Measurements from ENCODE around the gene CLSTN1.

Gene CLSTN1

GRCh38 chr1:9785406-9785805, 38.4 kb downstream of the CLSTN1 start:
- TF ChIP-seq TCF4 (CRISPR knock-in tag; IDR thresholded peaks at IDR 0.05; ENCODE audit: borderline replicate concordance) (no peak), CREB5 (CRISPR knock-in tag; IDR thresholded peaks at IDR 0.05; ENCODE audit: low read depth) (no peak), TOX (CRISPR knock-in tag; IDR thresholded peaks at IDR 0.05; ENCODE audit: borderline replicate concordance) (no peak), CSRNP3 (CRISPR knock-in tag; IDR thresholded peaks at IDR 0.05) (no peak), ZNF70 (CRISPR knock-in tag; IDR thresholded peaks at IDR 0.05) (no peak), GLIS3 (CRISPR knock-in tag; IDR thresholded peaks at IDR 0.05) (no peak), ZFP3 (CRISPR knock-in tag; IDR thresholded peaks at IDR 0.05) (no peak), TSHZ2 (CRISPR knock-in tag; IDR thresholded peaks at IDR 0.05) (no peak), POU6F1 (CRISPR knock-in tag; IDR thresholded peaks at IDR 0.05; ENCODE audit: borderline replicate concordance, low read depth) (no peak), CSDC2 (CRISPR knock-in tag; IDR thresholded peaks at IDR 0.05) (no peak), PATZ1 (CRISPR knock-in tag; IDR thresholded peaks at IDR 0.05; ENCODE audit: borderline replicate concordance) (no peak), ESRRG (CRISPR knock-in tag; IDR thresholded peaks at IDR 0.05) (no peak)
- ATAC-seq, result no peak

GRCh38 chr1:9784508-9785133, 39.1 kb downstream of the CLSTN1 start:
- TF ChIP-seq SNAI2 (CRISPR knock-in tag; IDR thresholded peaks at IDR 0.05), result no peak
- no peak for TF ChIP-seq ARNTL (CRISPR knock-in tag; IDR thresholded peaks at IDR 0.05; ENCODE audit: borderline replicate concordance, low read depth)
- no peak for TF ChIP-seq PATZ1 (CRISPR knock-in tag; IDR thresholded peaks at IDR 0.05; ENCODE audit: borderline replicate concordance)
- TF ChIP-seq ISL1 (CRISPR knock-in tag; IDR thresholded peaks at IDR 0.05), result no peak
- TF ChIP-seq ZNF565 (CRISPR knock-in tag; conservative IDR thresholded peaks at IDR 0.05; ENCODE audit: low read depth), result no peak
- no peak for TF ChIP-seq TCF4 (CRISPR knock-in tag; IDR thresholded peaks at IDR 0.05; ENCODE audit: borderline replicate concordance)
- TF ChIP-seq CSRNP3 (CRISPR knock-in tag; IDR thresholded peaks at IDR 0.05), result no peak
- TF ChIP-seq RARB (CRISPR knock-in tag; IDR thresholded peaks at IDR 0.05), result no peak
- TF ChIP-seq ESRRG (CRISPR knock-in tag; IDR thresholded peaks at IDR 0.05), result no peak
- no peak for TF ChIP-seq ZFP3 (CRISPR knock-in tag; IDR thresholded peaks at IDR 0.05)
- no peak for TF ChIP-seq OSR1 (CRISPR knock-in tag; IDR thresholded peaks at IDR 0.05)
- TF ChIP-seq CSDC2 (CRISPR knock-in tag; IDR thresholded peaks at IDR 0.05), result no peak
- no peak for TF ChIP-seq ZNF8 (CRISPR knock-in tag; IDR thresholded peaks at IDR 0.05)
- no peak for TF ChIP-seq ZNF70 (CRISPR knock-in tag; IDR thresholded peaks at IDR 0.05)
- no peak for TF ChIP-seq BACH2 (CRISPR knock-in tag; IDR thresholded peaks at IDR 0.05; ENCODE audit: borderline replicate concordance)
- ATAC-seq, result peak; percentile 68
